K562 (cell line): ENCODE results near the gene ZDHHC8. TPM values are rescaled to one million over a fixed set of nuclear protein-coding genes. Genes with fewer than 3 reads are reported as not detected.

Source experiments
- CBX1 ChIP-seq: sonication (generic); IDR thresholded peaks from 2 replicates; pipeline ENCODE4 v1.6.1; 2016; ENCODE audit warnings: antibody characterized with exemption, low read depth, mild to moderate bottlenecking
- CHD1 ChIP-seq: fragments of 200-600 bp; sonication (generic); IDR thresholded peaks from one replicate; pipeline ENCODE4 v1.6.1; 2012; ENCODE audit warnings: mild to moderate bottlenecking, moderate library complexity, low read length, inconsistent platforms
- ERF ChIP-seq: fragments of 450-650 bp; formaldehyde crosslinking; IDR thresholded peaks from 2 replicates; pipeline ENCODE4 v1.4.0; 2020; ENCODE audit warnings: mild to moderate bottlenecking, mixed read lengths
- FOXM1 ChIP-seq, 2 experiments: fragments of 450-650 bp in 1 of 2; sonication (generic) in 1 of 2; formaldehyde crosslinking in 1 of 2; IDR thresholded peaks; 2 replicates each; pipeline versions ENCODE4 v1.6.1 to v1.9.0; 2017 to 2022; ENCODE audit warnings: low read depth in 2 of 2, mild to moderate bottlenecking in 2 of 2, missing genetic modification reagents in 1 of 2, moderate library complexity in 1 of 2
- GABPB2 ChIP-seq: fragments of 250-450 bp; sonication (Bioruptor Pico); conservative IDR thresholded peaks from 2 replicates; pipeline ENCODE4 v1.5.1; 2021; ENCODE audit warnings: mild to moderate bottlenecking
- KLF13 ChIP-seq: fragments of 450-650 bp; IDR thresholded peaks from 2 replicates; pipeline ENCODE4 v1.6.1; 2016; ENCODE audit warnings: missing genetic modification characterization, low read depth, mild to moderate bottlenecking, missing compliant biosample characterization, moderate library complexity, borderline replicate concordance
- NONO ChIP-seq, 2 experiments: fragments of 200-400 bp in 1 of 2; fragments of 450-650 bp in 1 of 2; formaldehyde crosslinking in 1 of 2; IDR thresholded peaks; 2 replicates each; pipeline ENCODE4 v1.6.1; 2017; ENCODE audit warnings: low read depth in 2 of 2, mild to moderate bottlenecking in 2 of 2, moderate library complexity in 2 of 2, low read length in 1 of 2
- PHB ChIP-seq: fragments of 250-450 bp; sonication (Bioruptor Pico); IDR thresholded peaks from 2 replicates; pipeline ENCODE4 v1.5.0; 2021
- RAD21 ChIP-seq, 2 experiments: fragments of 250-450 bp in 1 of 2; fragments of 450-650 bp in 1 of 2; sonication (Bioruptor Pico) in 1 of 2; formaldehyde crosslinking in 1 of 2; IDR thresholded peaks in 1 of 2; conservative IDR thresholded peaks in 1 of 2; 2 replicates each; pipeline versions ENCODE4 v1.4.0 to v1.8.0; 2020 to 2022; ENCODE audit warnings: mild to moderate bottlenecking in 2 of 2, moderate library complexity in 1 of 2
- RHOXF2B ChIP-seq: fragments of 250-450 bp; sonication (Bioruptor Pico); conservative IDR thresholded peaks from 2 replicates; pipeline ENCODE4 v1.5.1; 2021
- polyA plus RNA-seq, 8 experiments: library from polyadenylated mRNA; depleted of rRNA in 4 of 8; stranded (reverse) in 5 of 8; unstranded in 3 of 8; fragments of >200 nt; fragmentation: Nextera tagmentation in 2 of 8; fragmentation: Illumina TruSeq in 1 of 8; extraction: Ambion mirVana in 2 of 8; extraction: Trizol in 1 of 8; gene quantifications; 2 replicates each; pipeline versions ENCODE4 v1.2.1 to v1.2.3, GENCODE V29; 2011 to 2014; ENCODE audit warnings: inconsistent platforms in 1 of 8, missing spikeins in 1 of 8
- total RNA-seq, 7 experiments: library from RNA; depleted of rRNA in 6 of 7; stranded (reverse); fragments of >200 nt in 6 of 7; fragmentation: Illumina TruSeq in 2 of 7; extraction: Trizol in 2 of 7; gene quantifications; 2 replicates each; pipeline versions ENCODE4 v1.2.1 to v1.2.3, GENCODE V29; 2011 to 2021; ENCODE audit warnings: low replicate concordance in 1 of 7
- TF ChIP-seq, protein P1 (sequence below): fragments of 250-450 bp; sonication (Bioruptor Pico); IDR thresholded peaks from 2 replicates; pipeline ENCODE4 v1.8.0; 2021; ENCODE audit warnings: moderate library complexity, mild to moderate bottlenecking, inconsistent platforms
- TF ChIP-seq, protein P2 (sequence below): fragments of 450-650 bp; formaldehyde crosslinking; IDR thresholded peaks from 2 replicates; pipeline ENCODE4 v1.4.0; 2022; ENCODE audit warnings: mild to moderate bottlenecking, moderate library complexity

ZDHHC8 gene
- total and polyA plus RNA-seq, 9 of the 15 experiments (the other 6 are each of a cell fraction or from before 2014, with no cell fraction given) = 0.04 to 109 (median 16.4) TPM

DNA sequence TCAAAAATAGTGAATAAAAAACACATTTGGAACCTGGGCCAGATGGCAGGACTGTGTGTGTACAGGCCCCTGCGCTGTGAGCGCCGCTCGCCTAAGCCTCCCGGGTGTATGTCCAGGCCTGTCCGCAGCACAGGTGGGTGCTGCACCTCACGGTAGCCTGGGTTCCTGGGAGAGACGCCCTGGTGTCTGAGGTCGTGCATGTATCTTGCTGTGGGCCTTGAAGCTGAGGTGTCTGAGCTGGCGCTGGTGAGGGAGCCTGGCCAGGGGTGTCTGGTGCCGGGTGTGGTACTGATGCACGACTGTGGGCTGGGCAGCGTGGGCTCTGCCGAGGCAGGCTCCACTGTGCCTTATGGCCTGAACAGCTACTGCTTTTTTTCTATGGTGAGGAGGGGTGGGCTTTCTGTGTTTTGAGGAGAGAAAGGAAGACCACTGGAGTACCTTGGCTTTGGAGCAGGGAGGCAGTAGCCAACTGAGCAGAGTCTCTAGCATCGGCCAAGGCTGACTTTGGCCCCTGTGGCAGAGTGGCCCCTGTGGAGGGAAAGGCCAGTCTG is 4.2 kb upstream of the ZDHHC8 start (continued):
- TF ChIP-seq KLF13 (tag) (0 out of 2 replicates have a peak, but pooled peaks have one; percentile 54), NONO (IDR thresholded peaks at IDR 0.05; ENCODE audit: low read depth in 2 of 2, low read length in 1 of 2) (peak in 1 of 2 experiments; percentile 50; a peak in 1 of 4 replicates), RHOXF2B (0 out of 2 replicates have a peak, but pooled peaks have one; percentile 20), FOXM1 (IDR thresholded peaks at IDR 0.05; ENCODE audit: low read depth) (no peak), FOXM1 (CRISPR knock-in tag; IDR thresholded peaks at IDR 0.05; ENCODE audit: low read depth) (no peak), GABPB2 (CRISPR knock-in tag) (peak; percentile 57; the same call in 1 of the 2 replicates), CHD1 (no peak), CBX1 (peak; percentile 56; the same call in 1 of the 2 replicates), PHB (CRISPR knock-in tag) (0 out of 2 replicates have a peak, but pooled peaks have one; percentile 13), ERF (CRISPR knock-in tag) (peak; percentile 90), RAD21 (CRISPR knock-in tag; conservative IDR thresholded peaks at IDR 0.05 in 1 of 2, IDR thresholded peaks at IDR 0.05 in 1 of 2) (no peak)
- TF ChIP-seq, protein P1, sequence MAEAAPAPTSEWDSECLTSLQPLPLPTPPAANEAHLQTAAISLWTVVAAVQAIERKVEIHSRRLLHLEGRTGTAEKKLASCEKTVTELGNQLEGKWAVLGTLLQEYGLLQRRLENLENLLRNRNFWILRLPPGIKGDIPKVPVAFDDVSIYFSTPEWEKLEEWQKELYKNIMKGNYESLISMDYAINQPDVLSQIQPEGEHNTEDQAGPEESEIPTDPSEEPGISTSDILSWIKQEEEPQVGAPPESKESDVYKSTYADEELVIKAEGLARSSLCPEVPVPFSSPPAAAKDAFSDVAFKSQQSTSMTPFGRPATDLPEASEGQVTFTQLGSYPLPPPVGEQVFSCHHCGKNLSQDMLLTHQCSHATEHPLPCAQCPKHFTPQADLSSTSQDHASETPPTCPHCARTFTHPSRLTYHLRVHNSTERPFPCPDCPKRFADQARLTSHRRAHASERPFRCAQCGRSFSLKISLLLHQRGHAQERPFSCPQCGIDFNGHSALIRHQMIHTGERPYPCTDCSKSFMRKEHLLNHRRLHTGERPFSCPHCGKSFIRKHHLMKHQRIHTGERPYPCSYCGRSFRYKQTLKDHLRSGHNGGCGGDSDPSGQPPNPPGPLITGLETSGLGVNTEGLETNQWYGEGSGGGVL (CRISPR knock-in tag) = 0 out of 2 replicates have a peak, but pooled peaks have one; percentile 21
- TF ChIP-seq, protein P2, sequence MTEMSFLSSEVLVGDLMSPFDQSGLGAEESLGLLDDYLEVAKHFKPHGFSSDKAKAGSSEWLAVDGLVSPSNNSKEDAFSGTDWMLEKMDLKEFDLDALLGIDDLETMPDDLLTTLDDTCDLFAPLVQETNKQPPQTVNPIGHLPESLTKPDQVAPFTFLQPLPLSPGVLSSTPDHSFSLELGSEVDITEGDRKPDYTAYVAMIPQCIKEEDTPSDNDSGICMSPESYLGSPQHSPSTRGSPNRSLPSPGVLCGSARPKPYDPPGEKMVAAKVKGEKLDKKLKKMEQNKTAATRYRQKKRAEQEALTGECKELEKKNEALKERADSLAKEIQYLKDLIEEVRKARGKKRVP (CRISPR knock-in tag) = no peak
